NCI-H2196 (cell line): Measurements from ENCODE around the gene ERH.
A peak's percentile ranks its signal among the peaks of the same experiment; 100 is the strongest.
"Not testable (repeated sequence)": the region's sequence is repeated elsewhere in the genome, so short reads cannot be mapped to it uniquely, and the experiment has no call there.

Experiments
- DNase-seq: peaks from one replicate; lab custom pipeline; 2025; ENCODE audit not compliant: unreplicated experiment; lab: John Stamatoyannopoulos, UW

The ERH gene

GRCh38 chr14:69398053-69398817 lies at the start of gene ERH, which contains the start of gene SLC39A9:
TSS of gene ERH (minus strand) at chr14:69398299. CDS start at chr14:69398233, 66 bp downstream.
TSS of gene SLC39A9 (plus strand) at chr14:69398692. CDS start at chr14:69399370, 678 bp downstream.
- peak; percentile 95 for DNase-seq

- DNase-seq = no peak
These were observed 45.3 kb upstream of the ERH start for GRCh38 chr14:69443296-69443805.

GRCh38 chr14:69441948-69442347 lies 43.8 kb upstream of the ERH start:
- no peak for DNase-seq

GRCh38 chr14:69439521-69440270 lies 41.6 kb upstream of the ERH start:
- no peak for DNase-seq

DNA sequence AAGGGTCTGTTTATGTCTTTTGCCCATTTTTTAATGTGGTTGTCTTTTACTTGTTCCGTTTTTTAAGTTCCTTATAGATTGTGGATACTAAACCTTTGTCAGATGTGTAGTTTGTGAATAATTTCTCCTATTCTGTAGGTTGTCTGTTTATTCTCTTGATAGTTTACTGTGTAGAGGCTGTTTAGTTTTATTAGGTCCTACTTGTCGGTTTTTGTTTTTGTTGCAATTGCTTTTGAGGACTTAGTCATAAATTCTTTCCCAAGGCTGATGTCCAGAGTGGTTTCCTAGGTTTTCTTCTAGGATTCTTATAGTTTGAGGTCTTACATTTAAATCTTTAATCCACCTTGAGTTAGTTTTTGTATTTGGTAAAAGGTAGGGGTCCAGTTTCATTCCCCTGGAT lies 34.3 kb upstream of the ERH start:
- no peak for DNase-seq

DNA sequence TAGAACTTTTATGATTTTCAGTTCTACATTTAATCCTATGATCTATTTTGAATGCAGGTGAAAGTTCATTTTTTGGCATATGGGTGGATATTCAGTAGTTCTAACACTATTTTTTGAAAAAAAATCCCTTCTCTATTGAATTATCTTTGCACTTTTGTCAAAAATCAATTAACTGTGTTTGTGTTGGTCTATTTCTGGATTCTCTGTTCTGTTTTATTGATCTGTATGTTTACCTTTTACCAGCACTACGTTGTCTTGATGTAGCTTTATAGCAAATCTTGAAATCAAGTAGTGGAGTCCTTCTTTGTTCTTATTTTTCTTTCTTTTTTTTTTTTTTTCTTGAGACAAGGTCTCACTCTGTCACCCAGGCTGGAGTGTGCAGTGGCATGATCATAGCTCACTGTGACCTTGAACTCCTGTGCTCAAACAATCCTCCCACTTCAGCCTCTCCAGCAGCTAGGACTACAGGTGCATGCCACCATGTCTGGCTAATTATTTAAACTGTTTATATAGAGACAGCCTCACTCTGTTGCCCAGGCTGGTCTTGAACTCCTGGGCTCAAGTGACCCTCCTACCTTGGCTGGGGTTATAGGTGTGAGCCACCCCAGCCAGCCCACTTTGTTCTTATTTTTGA lies 32.3 kb upstream of the ERH start:
- no peak for DNase-seq

- no peak for DNase-seq
These were observed 31.5 kb upstream of the ERH start for GRCh38 chr14:69429643-69430042.

- DNase-seq = no peak
These were observed 30.3 kb upstream of the ERH start for GRCh38 chr14:69428289-69428998.

DNA sequence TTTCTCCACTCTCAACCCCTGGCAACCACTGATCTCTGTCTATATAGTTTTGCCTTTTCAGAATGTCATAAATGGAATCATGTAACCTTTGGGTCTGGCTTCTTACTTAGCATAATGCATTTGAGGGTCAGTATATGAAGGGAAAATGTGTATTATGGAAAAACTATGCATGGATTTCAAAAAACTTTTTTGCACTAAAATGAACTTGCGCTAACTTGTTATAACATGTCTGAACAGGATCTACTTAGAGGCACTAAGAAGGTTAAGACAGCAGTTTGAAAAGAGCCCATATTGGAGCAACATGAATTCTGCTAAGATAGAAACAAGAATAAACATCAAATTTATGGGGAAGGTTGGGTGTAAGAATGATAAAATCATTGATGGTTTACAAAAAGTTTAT lies 29.5 kb upstream of the ERH start:
- DNase-seq = no peak

DNA sequence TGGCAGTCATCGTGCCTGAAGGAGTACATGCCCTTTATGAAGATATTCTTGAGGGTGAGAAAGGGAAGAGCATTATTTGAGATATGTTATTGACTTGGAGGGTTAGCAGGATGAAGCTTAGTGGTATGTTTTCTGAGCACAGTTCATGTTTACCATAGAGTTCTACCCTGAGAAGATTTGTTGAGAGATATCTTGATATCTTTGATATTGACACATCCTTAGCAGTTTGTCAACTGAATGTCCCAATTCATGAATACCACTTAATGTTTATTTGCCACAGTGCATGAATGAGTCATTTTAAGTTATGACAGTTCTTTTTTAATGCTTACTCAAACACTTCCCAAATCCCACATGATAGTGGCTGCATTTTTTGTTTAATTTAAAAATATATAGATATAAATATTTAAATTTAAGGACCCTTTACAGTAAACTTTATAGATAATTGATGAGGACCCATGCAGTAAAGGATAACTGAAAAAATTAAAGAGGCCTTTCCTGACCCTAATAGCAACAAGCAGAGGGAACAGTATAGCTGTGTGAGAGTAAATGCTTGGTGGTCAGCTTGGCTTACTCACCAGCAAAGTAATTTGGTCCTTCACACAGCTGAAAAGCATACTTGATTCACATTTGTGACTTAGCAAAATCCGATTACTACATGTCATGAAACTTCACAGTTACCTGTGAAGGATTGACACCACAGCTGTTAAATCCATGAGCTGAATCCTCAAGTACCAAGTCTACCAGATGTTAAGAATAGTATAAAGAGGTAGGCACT lies 26.2 kb upstream of the ERH start:
- DNase-seq = no peak

GRCh38 chr14:69423279-69423678 lies 25.2 kb upstream of the ERH start:
- no peak for DNase-seq

GRCh38 chr14:69416087-69416486 lies 18.0 kb upstream of the ERH start:
- not testable (repeated sequence) for DNase-seq

GRCh38 chr14:69413483-69413882 lies 15.4 kb upstream of the ERH start:
- DNase-seq = no peak

DNA sequence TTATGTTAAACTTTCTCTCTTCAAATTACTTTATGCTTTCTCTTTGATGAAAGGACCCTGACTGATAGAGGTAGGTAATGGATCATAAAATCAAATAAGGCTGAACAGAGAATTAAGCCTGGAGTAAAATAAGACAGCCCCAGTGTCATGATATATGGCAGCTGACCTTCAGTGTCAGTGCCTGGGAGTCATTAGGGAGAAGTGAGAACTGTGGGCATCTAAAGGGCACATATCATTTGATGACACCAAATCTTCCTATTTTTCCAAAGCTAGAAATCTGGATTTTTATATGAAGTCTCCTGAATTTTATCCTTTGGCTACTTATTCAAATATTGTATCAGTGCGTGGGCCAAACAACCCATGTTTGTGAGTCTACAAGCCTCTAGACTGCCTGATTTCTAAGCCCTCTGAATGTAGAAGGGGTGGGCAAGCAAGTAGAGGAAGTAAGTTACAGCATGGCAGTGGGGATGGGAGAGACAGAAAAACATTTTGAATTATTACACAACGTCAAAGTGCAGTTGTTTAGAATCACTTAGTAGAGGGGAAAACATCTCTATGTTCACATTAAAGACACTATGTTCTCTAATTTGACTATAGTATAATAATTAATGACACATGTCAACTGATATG lies 10.3 kb upstream of the ERH start:
- no peak for DNase-seq

DNA sequence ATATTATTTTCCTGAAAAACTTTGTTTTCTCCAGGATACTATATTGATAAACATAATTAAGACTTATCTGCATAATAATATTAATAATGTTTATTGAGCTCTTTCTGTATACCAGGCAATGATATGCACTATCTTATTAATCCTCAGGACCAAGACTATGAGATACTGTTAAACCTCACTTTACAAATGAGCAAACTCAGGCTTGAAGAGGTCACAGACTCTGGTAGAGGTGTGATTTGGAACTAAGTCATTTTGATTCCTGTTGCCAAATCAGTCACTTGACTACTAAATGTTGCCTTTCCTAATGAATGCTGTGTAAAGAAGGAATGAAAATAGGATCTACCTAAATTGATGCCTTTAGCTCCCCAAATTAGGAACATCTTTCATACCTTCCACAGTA lies 7.7 kb upstream of the ERH start:
- DNase-seq = no peak

DNA sequence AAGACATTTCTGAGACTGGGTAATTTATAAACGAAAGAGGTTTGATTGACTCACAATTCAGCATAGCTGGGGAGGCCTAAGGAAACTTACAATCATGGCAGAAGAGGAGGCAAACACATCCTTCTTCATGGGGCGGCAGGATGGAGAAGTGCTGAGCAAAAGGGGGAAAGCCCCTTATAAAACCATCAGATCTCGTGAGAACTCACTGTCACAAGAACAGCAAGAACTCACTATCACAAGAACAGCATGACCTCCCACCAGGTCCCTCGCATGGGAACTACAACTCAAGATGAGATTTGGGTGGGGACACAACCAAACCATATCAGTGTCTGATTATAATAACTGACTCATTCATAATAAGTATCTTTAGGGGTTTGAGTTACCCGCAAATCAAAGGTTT lies 6.8 kb upstream of the ERH start:
- no peak for DNase-seq

- DNase-seq = no peak
These were observed 6.4 kb upstream of the ERH start for GRCh38 chr14:69404478-69404877.

DNA sequence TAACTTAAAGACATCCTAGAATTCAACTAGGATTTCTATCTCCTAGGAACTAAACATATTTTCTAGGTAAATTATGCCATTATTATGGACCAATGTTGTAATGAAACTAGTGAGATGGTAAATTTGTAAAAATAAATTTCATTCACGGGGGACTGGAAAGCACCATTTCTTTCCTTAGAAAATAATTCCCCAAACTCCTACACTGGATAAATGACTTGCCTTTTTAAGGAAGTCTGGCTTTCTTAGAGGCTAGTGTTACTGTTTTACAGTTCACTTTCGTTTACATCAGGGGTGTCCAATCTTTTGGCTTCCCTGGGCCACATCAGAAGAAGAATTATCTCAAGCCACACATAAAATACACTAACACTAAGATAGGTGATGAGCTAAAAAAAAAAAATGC lies 3.7 kb upstream of the ERH start:
- no peak for DNase-seq

- no peak for DNase-seq
These were observed 2.1 kb upstream of the ERH start for GRCh38 chr14:69400154-69400553.

- DNase-seq = no peak
These were observed 1.7 kb upstream of the ERH start for GRCh38 chr14:69399750-69400149.
